Epithelial cell of prostate (primary cell): Measurements from ENCODE around the gene ZNF653.

Experiments used
- DNase-seq: peaks from one replicate; pipeline ENCODE4 v3.0.0-alpha.2; 2011; ENCODE audit warnings: low read depth, low spot score
- H3K27ac ChIP-seq: fragments of 450-650 bp; 2 replicates; pipeline ENCODE4 v1.5.1; 2017; ENCODE audit warnings: mild to moderate bottlenecking

Gene ZNF653, protein sequence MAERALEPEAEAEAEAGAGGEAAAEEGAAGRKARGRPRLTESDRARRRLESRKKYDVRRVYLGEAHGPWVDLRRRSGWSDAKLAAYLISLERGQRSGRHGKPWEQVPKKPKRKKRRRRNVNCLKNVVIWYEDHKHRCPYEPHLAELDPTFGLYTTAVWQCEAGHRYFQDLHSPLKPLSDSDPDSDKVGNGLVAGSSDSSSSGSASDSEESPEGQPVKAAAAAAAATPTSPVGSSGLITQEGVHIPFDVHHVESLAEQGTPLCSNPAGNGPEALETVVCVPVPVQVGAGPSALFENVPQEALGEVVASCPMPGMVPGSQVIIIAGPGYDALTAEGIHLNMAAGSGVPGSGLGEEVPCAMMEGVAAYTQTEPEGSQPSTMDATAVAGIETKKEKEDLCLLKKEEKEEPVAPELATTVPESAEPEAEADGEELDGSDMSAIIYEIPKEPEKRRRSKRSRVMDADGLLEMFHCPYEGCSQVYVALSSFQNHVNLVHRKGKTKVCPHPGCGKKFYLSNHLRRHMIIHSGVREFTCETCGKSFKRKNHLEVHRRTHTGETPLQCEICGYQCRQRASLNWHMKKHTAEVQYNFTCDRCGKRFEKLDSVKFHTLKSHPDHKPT

DNA sequence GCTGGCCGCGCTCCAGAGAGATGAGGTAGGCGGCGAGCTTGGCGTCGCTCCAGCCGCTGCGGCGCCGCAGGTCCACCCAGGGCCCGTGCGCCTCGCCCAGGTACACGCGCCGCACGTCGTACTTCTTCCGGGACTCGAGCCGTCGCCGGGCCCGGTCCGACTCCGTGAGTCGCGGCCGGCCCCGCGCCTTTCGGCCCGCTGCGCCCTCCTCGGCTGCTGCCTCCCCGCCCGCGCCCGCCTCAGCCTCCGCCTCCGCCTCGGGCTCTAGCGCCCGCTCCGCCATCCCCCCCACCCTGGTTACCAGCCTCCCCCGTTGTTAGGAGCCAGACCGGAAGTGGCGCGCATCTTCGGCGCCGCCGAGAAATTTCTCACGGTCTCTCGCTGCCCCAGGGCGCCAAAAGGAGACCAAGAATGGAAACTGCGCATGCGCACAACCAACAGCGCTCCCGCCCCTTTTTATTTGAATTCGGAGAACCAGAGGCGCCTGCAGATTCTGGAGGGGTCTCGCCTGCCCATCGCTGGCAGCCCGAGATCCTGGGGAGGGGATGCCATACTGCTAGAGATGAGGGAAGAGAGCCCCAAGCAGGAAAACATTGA lies at the start of gene ZNF653:
Gene ZNF653, minus strand, starts transcription at position 336 of the 597 bp plus-strand sequence. Its CDS starts 53 bp downstream, at position 283.
- peak within 1 kb of the TSS; percentile 88 for H3K27ac ChIP-seq
- DNase-seq = peak; percentile 59

DNA sequence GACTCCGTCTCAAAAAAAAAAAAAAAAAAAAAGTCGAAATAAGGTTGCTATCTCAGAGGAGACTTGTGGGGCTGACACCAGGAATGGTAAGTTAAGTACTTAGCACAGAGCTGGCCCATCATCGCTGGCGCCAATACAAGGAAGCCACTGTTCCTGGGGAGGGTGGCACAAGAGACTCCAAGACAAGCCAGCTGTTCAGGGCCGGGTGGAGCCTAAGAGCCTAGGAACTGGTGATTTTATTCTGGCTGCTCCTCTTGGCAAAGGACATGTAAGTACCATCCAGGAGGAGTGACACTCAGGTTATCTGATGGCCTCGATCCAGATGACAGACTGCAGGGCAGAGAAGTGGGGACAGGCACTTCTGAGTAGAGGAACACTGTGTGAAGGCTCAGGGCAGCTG lies 49.6 kb upstream of the ZNF653 start:
- DNase-seq = no peak
- H3K27ac ChIP-seq = no peak overlapping the region

DNA sequence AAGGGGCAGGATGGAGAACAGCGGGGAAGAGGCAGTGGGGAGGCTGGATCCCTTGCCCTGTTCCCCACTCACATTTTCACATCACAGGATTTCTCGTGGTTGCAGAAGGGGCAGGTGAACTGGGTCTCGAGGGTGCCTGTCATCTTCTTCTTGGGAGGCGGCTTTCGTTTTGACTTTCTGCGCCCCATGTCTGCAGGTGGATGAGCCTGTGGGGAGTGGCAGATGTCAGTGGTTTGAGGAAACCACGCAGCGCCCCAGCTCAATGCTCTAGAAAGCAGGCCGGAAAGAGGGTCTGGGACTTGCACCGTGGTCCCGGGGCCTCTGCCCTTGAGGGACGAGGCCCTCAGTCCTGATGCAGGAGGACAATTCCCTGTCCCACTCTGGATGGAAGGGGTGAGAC lies 48.5 kb upstream of the ZNF653 start:
- no peak for DNase-seq
- no peak overlapping the region for H3K27ac ChIP-seq

DNA sequence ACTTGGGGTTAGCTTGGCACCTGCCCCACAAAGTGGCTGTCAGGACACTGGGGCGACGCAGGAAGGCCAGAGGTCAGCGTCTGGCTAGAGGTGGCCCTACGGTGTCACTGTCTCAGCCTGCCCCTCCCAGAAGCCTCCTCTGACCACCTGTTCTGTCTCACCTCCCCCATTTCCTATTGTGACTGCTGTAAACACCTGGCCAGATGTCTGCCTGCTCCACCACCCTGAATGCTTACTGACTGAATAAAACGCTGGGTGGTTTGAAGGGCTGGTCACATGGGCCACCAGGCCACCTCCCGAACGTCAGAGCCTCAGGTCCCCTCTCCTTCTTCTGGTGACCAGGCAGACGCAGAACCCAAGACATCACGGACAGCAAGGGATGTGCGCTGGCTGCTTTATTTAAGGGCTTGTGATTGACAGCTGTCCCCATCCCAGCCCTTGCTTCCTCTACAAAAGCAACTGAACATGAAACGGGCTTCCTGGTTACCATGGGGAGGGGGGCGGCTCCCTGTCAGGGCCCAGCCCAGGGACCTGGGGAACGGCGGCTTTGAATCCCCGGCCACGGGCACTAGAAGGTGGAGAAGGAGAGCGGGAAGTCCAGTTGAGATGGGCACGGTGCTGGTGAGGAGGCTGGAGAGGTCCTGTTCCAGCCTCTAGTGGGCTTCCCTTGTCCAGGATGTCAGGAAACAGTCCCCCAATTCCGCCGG lies 47.2 kb upstream of the ZNF653 start:
- no peak overlapping the region for H3K27ac ChIP-seq
- no peak for DNase-seq

DNA sequence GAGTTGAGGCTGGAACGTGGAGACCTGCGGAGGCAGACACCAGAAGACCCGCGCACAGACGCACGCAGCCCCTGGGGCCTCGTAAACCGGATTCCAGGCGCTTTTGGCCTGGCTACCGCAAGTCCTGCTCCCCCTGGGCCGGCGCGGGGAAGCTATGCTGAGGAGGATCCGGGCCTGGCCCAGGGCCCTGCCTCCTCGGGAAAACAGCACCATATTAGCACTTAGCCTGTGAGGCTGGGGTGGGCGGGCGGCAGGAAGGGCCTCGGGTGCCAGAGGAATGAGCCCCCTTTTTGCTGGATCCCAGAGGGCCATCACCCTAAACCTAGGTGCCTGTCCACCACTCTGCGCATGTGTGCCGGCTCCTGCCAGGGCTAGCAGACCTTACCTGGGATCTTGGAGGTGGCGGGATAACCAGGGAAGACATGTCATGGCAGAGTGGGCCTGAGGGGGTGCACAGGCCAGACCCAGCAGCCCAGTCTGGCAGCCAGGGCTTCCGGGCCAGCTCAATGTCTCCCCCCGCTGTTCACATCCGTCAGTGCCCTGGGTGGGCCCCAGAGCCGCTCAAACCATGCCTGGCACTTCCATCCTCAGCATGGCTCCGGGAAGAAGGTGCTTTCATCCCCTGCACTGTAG lies 46.1 kb upstream of the ZNF653 start:
- DNase-seq = no peak
- H3K27ac ChIP-seq = no peak overlapping the region

DNA sequence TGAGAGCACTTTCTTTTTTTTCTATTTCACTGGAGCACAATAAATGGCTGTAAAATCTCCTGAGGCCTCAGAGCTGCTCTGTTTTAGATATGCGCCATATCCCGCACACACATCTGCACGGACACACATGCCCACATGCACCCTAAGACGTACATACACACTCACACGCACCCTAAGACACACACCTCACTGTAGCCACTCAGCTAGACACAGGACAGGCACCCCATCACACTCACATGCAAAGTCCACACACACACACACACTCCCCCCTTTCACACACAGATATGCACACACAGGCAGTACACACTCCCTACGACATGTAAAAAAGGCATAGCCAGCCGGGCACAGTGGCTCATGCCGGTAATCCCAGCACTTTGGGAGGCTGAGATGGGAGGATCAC lies 44.6 kb upstream of the ZNF653 start:
- no peak for DNase-seq
- no peak overlapping the region for H3K27ac ChIP-seq

DNA sequence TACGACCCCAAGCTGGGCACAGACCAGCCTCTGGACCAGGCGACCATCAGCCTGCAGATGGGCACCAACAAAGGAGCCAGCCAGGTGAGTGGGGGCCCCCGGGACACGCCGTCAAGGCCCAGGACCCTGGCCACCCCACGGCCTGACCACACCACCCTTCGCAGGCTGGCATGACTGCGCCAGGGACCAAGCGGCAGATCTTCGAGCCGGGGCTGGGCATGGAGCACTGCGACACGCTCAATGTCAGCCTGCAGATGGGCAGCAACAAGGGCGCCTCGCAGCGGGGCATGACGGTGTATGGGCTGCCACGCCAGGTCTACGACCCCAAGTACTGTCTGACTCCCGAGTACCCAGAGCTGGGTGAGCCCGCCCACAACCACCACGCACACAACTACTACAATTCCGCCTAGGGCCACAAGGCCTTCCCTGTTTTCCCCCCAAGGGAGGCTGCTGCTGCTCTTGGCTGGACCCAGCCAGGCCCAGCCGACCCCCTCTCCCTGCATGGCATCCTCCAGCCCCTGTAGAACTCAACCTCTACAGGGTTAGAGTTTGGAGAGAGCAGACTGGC lies 43.8 kb upstream of the ZNF653 start:
- no peak for DNase-seq
- no peak overlapping the region for H3K27ac ChIP-seq

DNA sequence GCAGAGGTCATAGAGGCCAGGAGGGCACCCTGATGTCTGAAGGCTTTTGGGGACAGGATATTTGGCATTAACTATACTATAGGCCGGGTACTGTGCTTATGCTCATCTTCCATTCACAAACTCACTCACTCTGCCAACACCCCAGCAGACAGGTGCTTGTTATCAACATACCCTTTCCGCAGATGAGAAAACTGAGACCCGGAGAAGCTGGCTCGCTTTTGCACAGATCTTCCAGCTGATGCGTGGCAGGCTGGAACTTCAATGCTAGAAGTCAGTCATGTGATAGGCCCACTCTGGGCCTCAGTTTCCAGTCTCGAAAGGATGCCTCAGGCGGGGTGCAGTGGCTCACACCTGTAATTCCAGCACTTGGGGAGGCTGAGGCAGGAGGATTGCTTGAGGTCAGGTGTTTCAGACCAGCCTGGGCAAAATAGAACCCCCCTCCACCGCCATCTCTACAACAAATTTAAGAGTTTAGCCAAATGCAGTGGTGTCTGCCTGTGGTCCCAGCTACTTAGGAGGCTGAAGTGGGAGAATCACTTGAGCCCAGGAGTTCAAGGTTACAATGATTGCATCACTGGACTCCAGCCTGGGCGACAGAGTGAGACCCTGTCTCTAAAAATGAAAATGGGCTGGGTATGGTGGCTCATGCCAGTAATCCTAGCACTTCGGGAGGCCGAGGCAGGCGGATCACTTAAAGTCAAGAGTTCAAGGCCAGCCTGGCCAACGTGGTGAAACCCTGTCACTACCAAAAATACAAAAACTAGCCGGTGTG lies 42.5 kb upstream of the ZNF653 start:
- no peak overlapping the region for H3K27ac ChIP-seq
- no peak for DNase-seq

DNA sequence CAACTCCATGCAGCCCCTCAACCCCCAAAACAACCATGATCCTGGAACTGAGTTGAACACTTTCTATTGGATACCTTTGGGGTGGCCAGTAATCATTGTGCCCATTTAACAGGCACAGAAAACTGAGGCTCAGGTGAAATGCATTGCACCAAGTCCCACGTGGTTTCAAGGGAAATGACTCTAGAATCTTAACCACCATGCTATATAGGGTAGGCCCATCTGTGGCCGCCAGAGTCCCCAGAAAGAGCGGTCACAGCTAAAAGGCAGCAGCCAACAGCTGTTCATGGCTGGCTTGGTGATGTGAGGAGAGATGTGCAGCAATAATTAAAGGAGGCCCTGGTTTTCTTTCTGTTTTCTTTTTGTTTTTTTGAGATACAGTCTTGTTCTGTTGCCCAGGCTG lies 35.6 kb upstream of the ZNF653 start:
- DNase-seq = no peak
- no peak overlapping the region for H3K27ac ChIP-seq

DNA sequence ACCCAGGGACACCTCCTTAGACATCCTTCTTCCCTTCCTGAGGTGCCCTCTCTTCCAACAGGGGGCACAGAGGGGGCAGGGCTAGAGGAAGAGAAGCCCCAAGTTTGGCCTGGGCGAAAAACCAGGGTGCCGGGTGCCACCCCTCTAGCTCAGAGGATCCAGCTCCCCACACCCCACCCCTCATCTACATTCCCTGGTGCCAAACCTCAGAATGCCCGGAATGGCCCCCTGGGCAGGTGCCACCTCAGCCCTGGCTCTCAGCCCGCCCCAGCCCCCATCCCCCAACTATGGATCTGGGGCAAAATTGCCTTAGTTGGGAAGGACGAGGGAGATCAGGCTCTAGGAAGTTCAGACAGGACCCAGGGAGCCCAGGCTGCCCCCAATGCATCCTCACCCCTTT lies 35.0 kb upstream of the ZNF653 start:
- DNase-seq = no peak
- no peak overlapping the region for H3K27ac ChIP-seq

DNA sequence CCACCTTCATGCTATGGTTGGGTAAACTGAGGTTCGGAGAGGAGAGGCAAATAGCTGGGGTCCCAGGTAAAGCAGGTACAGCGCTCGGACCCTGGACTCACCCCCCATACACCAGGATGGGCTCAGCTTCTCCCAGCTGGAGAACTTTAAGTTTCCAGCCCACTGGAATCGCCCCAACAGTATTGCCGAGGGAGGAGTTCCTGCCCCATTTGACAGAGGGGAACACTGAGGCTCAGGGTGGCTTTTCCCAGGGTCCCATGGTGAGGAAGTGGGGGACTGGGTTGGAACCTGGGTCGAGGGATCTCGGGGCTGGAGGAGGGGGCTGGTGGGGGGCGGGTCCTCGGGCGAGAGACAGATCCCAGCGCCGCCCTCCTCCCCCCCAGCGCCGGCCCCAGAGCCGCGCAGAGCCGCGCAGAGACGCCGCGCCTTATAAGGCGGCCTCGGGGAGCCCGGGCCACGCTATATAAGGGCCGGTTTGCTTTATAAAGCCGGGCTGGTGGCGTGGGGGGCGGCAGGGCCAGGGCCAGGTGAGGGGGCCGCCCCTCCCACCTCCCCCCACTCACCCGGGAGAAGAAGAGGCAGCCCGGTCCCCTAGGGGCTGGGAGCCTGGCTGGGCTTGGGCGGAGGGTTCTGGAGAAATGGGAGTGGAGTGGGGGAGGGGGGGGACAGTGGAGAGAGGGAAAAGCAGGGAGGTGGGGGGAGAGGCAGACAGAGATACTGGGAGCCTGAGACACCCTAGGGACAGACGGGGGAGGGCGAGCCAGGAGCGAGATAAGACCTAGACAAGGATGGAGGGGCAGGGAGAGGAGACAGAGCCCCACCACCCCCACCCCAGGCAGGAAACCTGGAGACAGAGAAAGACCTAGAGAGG lies 34.1 kb upstream of the ZNF653 start:
- DNase-seq = no peak
- H3K27ac ChIP-seq = no peak overlapping the region

DNA sequence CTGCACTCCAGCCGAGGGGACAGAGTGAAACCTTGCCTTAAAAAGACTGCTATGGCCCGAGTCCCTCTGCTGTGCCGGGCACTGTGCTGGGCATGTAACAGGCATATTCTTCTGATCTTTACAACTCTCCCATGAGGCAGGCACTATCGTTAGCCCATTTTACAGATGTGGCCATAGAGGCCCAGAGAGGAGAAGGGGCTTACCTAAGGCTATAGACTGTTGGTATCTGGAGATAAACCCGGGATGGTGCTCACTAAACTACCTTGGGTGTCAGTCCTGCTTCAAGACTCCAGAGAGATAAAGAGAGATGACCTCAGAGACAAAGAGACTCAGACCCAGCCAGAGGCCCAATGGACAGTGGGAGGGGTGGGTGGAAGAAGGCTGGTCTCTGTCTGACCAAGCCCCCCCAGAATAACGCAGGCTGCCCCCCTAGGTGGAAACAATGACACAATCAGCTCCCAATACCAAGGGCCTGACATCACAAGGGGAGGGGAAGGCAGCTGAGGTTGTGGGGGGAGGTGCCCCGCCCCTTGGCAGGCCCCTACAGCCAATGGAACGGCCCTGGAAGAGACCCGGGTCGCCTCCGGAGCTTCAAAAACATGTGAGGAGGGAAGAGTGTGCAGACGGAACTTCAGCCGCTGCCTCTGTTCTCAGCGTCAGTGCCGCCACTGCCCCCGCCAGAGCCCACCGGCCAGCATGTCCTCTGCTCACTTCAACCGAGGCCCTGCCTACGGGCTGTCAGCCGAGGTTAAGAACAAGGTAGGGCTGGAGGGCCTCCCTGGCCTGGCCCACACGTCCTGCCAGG lies 32.8 kb upstream of the ZNF653 start, which contains the start of gene CNN1:
Gene CNN1, plus strand, starts transcription at position 620 of the 805 bp plus-strand sequence. Its CDS starts 77 bp downstream, at position 697.
- DNase-seq = no peak
- H3K27ac ChIP-seq = no peak within 1 kb of the TSS

DNA sequence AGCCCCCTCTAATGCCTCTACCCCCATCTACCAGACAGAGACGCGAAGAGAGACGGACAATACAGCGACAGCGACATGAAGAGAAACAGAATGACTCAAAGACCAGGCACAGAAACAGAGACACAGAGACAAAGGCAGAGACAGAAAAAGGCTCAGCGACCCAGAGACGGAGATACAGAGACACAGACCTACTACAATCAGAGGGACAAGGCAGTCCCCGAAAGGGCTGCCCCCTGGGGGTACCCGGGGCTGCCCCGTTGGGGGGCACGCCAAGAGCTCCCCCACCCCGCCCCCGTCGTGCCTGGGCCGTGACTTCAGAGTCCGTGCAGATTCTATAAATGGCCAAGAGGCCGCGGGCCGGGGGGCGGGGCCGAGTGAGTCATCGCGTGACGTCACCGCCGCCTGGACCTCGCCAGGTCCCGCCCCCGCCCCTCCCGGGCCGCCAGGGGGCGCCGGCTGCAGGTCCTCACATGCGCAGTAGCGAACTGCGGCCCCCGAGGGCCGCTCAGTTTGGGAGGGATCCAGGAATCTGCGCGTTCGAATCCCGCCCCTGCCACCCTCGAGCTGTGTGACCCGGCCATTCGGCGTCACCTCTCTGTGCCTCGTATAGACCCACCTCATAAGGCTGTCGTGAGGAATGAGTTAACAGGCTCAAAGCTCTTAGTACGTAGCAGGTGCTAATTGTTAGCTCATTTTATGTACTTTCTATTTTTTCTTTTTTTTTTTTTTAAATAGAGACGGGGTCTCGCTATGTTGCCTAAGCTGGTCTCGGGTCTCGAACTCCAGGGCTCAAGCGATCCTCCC lies 30.4 kb upstream of the ZNF653 start:
- no peak overlapping the region for H3K27ac ChIP-seq
- no peak for DNase-seq

DNA sequence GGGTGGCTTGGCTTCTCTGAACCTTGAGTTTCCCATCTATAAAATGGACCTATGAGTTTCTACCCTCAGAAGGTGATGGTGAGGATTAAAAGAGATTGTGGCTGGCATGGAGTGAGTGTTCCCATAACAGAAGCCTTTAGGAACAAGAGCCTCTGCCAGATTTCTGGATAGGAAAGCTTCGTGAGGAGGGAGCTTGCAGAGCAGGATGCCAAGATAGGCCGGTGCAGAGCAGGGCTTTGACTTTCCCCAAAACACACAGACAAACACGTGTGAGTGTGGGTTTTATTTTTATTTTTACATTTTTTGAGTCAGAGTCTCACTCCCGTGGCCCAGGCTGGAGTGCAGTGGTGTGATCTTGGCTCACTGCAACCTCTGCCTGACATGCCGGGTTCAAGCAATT lies 29.3 kb upstream of the ZNF653 start:
- DNase-seq = no peak
- no peak overlapping the region for H3K27ac ChIP-seq

DNA sequence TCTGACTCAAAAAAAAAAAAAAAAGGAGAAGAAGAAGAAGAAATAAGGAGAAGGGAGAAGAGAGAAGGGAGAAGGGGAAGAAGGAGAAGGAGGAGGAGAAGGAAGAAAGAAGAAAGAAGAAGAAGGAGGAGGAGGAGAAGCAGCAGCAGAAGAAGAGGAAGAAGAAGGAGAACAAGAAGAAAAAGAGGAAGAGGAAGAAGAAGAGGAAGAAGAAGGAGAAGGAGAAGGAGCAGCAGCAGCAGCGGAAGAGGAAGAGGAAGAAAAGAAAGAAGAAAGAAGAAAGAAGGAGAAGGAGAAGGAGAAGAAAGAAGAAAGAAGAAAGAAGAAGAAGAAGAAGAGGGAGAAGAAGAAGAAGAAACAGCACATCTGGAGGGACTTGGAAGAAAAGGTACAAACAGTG lies 28.9 kb upstream of the ZNF653 start:
- no peak overlapping the region for H3K27ac ChIP-seq
- no peak for DNase-seq

DNA sequence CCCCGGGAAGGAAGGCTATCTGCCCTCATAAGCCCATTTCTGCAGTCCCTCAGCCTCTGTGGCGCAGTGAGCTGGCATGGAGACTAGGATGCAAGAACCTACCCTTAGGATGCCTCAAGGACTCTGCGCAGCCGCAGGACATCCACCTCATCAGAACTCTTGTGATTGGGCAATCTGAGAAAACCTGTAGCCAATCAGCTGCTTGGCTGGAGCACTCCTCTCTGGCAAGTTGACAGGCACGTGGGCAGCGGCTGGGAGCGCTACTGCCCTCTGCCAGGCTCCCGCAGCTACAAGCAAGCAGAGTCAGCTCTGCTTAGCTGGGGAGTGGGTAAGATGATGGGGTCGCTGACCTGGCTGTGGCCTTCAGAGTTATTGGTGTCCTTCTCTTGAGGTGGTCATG lies 24.8 kb upstream of the ZNF653 start:
- H3K27ac ChIP-seq = no peak overlapping the region
- DNase-seq = peak; percentile 43
